Panc1 (cell line): ENCODE measurements around the gene SARDH. TPM values are rescaled to one million over a fixed set of nuclear protein-coding genes. Genes with fewer than 3 reads are reported as not detected.

ENCODE experiments used
- ATAC-seq: fragments of 200-7000 bp; cut with Tn5 transposase; 2 replicates; pipeline ENCODE4 v1.9.1; 2020; ENCODE audit warnings: mild to moderate bottlenecking, moderate library complexity
- BruUV-seq: library from RNA; stranded (reverse); fragments of 400-500 nt; replicated peaks from 2 replicates; lab custom pipeline; 2021; lab: Mats Ljungman, UMichigan
- CTCF ChIA-PET: fragments of 300-600 bp; sonication (Branson Sonifier 250); formaldehyde crosslinking; loops from one replicate; lab custom pipeline; 2022; ENCODE audit warnings: antibody characterized with exemption; lab: Charles Lee
- POLR2A ChIA-PET: fragments of 300-600 bp; sonication (Branson Sonifier 250); formaldehyde crosslinking; loops from one replicate; lab custom pipeline; 2022; ENCODE audit warnings: antibody characterized with exemption; lab: Charles Lee
- DNase-seq: peaks from one replicate; pipeline ENCODE4 v3.0.0-alpha.2; 2010; ENCODE audit warnings: low read depth, low spot score
- H3K27ac ChIP-seq: 2 replicates; pipeline ENCODE4 v1.5.1; 2011; ENCODE audit warnings: mild to moderate bottlenecking, low read length, inconsistent platforms
- H3K27me3 ChIP-seq: fragments of 200-500 bp; sonication (Bioruptor generic); 2 replicates; pipeline ENCODE4 v1.6.0; 2014; ENCODE audit warnings: low read length, inconsistent platforms; ENCODE audit not compliant: control insufficient read depth, insufficient read depth
- H3K36me3 ChIP-seq: fragments of 200-500 bp; sonication (Bioruptor generic); 2 replicates; pipeline ENCODE4 v1.5.1; 2014; ENCODE audit warnings: inconsistent platforms, mild to moderate bottlenecking, low read length, moderate library complexity; ENCODE audit not compliant: control insufficient read depth, insufficient read depth
- H3K4me1 ChIP-seq: 2 replicates; pipeline ENCODE4 v1.5.1; 2011; ENCODE audit warnings: inconsistent platforms, mild to moderate bottlenecking, low read length, moderate library complexity; ENCODE audit not compliant: control insufficient read depth, insufficient read depth
- H3K4me3 ChIP-seq, 2 experiments: 2 replicates each; pipeline ENCODE4 v1.5.1; 2011 to 2012; ENCODE audit warnings: low read depth in 2 of 2, low read length in 2 of 2, mild to moderate bottlenecking in 2 of 2, inconsistent platforms in 1 of 2, moderate library complexity in 1 of 2
- H3K9me3 ChIP-seq: fragments of 200-500 bp; sonication (Bioruptor generic); 2 replicates; pipeline ENCODE4 v1.5.1; 2014; ENCODE audit warnings: low read depth, mild to moderate bottlenecking, inconsistent platforms, low read length, moderate library complexity; ENCODE audit not compliant: control insufficient read depth, insufficient read depth
- CTCF ChIP-seq: fragments of 450-650 bp; IDR thresholded peaks from 2 replicates; pipeline ENCODE4 v1.5.1; 2017; ENCODE audit warnings: mild to moderate bottlenecking
- POLR2AphosphoS5 ChIP-seq: IDR thresholded peaks from 2 replicates; pipeline ENCODE4 v1.6.1; 2012; ENCODE audit warnings: mild to moderate bottlenecking, low read depth, low read length, moderate library complexity
- SIN3A ChIP-seq: IDR thresholded peaks from 2 replicates; pipeline ENCODE4 v1.6.1; 2012; ENCODE audit warnings: low read depth, mild to moderate bottlenecking, low read length, moderate library complexity, borderline replicate concordance; ENCODE audit not compliant: insufficient read depth
- TCF7L2 ChIP-seq: IDR thresholded peaks from 2 replicates; pipeline ENCODE4 v1.6.1; 2011; ENCODE audit warnings: mild to moderate bottlenecking, low read depth, low read length, inconsistent platforms
- in situ Hi-C: cut with HindIII; loops from 2 replicates; pipeline ENCODE4 v1.10.0; 2016; ENCODE audit warnings: low sequenced_read_pairs, low pct_unique_long_range_greater_than_20kb
- intact Hi-C: fragments of 100-400 bp; cut with micrococcal nuclease; formaldehyde crosslinking; loops from one replicate; pipeline ENCODE4 v1.10.0; 2022; ENCODE audit not compliant: unreplicated experiment
- total RNA-seq: library from RNA; stranded (reverse); gene quantifications from one replicate; pipeline ENCODE4 v1.2.1, GENCODE V29; 2021; ENCODE audit not compliant: unreplicated experiment
- TF ChIP-seq, protein P1 (sequence below), 2 experiments: IDR thresholded peaks; 2 replicates each; pipeline ENCODE4 v1.6.1; 2011 to 2012; ENCODE audit warnings: low read depth in 2 of 2, control low read depth in 1 of 2, low read length in 1 of 2, mild to moderate bottlenecking in 1 of 2, moderate library complexity in 1 of 2; ENCODE audit not compliant: insufficient read depth in 1 of 2

The SARDH gene
- total RNA-seq, 1 experiment from 2014 or later = 0.13 TPM

DNA sequence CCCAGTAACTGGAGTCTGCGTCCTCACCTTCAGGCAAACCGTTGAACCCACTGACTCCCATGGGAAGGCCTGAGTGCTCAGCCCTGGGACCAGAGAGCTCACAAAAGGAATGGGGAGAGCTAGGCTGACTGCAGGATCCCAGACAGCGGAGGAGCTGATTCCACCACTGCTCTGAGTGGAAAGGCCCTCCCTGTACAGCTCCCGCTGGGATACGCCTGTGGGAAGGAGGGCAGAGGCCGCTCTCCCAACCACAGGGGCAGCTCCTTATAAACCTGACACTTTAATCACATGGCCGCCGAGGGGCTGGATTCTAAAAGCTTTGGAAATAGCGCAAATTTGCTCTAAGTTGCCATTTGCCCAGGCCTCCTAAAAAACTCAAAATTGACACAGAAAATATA lies 64.9 kb downstream of the SARDH start:
- no peak for DNase-seq
- H3K27me3 ChIP-seq = no peaks in the 10 kb centered on the region
- H3K27ac ChIP-seq = no peak overlapping the region
- in situ Hi-C loops = no loop called here
- no peaks in the 10 kb centered on the region for H3K9me3 ChIP-seq
- no peaks in the 10 kb centered on the region for H3K36me3 ChIP-seq
- ChIA-PET POLR2A (no interaction called here), CTCF (no interaction called here)
- no peak for ATAC-seq
- intact Hi-C loops = no loop called here
- H3K4me3 ChIP-seq = no peak overlapping the region
- BruUV-seq = no TSS peak
- no peak for TF ChIP-seq CTCF
- no peak for TF ChIP-seq SIN3A
- TF ChIP-seq, protein P1, sequence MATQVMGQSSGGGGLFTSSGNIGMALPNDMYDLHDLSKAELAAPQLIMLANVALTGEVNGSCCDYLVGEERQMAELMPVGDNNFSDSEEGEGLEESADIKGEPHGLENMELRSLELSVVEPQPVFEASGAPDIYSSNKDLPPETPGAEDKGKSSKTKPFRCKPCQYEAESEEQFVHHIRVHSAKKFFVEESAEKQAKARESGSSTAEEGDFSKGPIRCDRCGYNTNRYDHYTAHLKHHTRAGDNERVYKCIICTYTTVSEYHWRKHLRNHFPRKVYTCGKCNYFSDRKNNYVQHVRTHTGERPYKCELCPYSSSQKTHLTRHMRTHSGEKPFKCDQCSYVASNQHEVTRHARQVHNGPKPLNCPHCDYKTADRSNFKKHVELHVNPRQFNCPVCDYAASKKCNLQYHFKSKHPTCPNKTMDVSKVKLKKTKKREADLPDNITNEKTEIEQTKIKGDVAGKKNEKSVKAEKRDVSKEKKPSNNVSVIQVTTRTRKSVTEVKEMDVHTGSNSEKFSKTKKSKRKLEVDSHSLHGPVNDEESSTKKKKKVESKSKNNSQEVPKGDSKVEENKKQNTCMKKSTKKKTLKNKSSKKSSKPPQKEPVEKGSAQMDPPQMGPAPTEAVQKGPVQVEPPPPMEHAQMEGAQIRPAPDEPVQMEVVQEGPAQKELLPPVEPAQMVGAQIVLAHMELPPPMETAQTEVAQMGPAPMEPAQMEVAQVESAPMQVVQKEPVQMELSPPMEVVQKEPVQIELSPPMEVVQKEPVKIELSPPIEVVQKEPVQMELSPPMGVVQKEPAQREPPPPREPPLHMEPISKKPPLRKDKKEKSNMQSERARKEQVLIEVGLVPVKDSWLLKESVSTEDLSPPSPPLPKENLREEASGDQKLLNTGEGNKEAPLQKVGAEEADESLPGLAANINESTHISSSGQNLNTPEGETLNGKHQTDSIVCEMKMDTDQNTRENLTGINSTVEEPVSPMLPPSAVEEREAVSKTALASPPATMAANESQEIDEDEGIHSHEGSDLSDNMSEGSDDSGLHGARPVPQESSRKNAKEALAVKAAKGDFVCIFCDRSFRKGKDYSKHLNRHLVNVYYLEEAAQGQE (IDR thresholded peaks at IDR 0.05; ENCODE audit: insufficient read depth in 1 of 2, low read depth in 2 of 2, low read length in 1 of 2) = no peak
- no peak for TF ChIP-seq POLR2AphosphoS5
- TF ChIP-seq TCF7L2 = no peak
- no peaks in the 10 kb centered on the region for H3K4me1 ChIP-seq

DNA sequence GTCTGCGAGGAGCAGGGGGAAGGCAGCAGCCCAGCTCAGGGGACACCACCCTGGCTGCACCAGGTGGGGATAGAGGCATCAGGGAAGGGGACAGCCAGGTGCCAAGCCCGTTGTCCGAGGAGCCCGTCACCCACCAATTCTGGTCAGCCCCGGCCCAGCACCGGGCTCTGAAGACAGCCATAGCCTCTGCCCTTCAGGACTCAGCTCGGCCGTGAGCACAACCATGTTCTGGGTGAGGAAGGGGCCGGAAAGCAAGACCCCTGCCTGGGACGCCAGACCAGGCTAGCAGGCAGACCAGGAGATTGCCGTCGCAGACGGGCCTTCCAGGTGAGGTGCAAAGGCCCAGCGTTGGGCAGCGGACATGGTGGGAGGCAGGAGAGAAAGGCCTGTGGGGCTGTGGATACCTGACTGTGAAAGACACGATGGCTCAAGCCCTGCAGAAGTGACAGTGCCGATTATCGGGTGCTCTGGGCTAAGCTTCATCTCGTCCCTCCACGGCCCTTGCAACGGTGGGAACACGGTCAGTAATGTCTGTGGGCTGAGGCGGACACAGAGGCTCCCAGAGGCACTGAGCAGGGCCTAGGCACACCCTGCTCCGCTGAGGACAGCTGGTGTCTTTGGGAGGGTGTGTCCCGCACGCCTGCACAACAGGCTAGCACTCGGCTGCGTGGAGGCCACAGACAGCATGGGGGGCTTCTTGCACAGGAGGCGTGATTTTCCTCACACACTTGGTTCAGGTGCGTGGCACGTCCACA lies 65.5 kb downstream of the SARDH start:
- H3K4me3 ChIP-seq = no peak overlapping the region
- no TSS peak for BruUV-seq
- no peaks in the 10 kb centered on the region for H3K36me3 ChIP-seq
- intact Hi-C loops = no loop called here
- POLR2A ChIA-PET = no interaction called here
- in situ Hi-C loops = no loop called here
- DNase-seq = no peak
- H3K27ac ChIP-seq = no peak overlapping the region
- no peaks in the 10 kb centered on the region for H3K4me1 ChIP-seq
- CTCF ChIA-PET = no interaction called here
- ATAC-seq = no peak
- no peaks in the 10 kb centered on the region for H3K9me3 ChIP-seq
- no peak for TF ChIP-seq TCF7L2
- TF ChIP-seq, protein P1 (IDR thresholded peaks at IDR 0.05; ENCODE audit: insufficient read depth in 1 of 2, low read depth in 2 of 2, low read length in 1 of 2) = no peak
- TF ChIP-seq CTCF = no peak
- no peaks in the 10 kb centered on the region for H3K27me3 ChIP-seq
